Measurements from ENCODE around the gene NEIL1. TPM values are rescaled to one million over a fixed set of nuclear protein-coding genes. Genes with fewer than 3 reads are reported as not detected.
"Not testable (repeated sequence)": the region's sequence is repeated elsewhere in the genome, so short reads cannot be mapped to it uniquely, and the experiment has no call there.

The NEIL1 gene
- total and polyA plus RNA-seq, 12 donors, result 4.1 to 41.6 (median 8.1) TPM

DNA sequence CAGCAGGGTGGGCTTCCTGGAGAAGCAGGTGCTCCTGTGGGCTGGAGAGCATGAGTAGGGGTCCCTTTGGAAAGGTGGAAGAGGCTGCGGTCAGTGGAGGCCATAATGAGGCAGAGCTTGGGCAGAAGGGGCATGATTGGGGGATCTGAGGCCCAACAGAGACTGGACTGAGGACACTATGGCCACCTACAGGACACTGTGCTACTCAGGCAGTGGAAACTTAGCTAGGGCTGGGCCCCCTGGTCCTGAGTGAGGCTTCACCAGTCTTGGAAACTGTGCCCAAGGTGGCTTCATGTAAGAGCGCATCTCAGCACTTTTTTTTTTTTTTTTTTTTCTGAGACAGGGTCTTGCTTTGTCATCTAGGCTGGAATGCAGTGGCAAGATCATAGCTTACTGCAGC, 17.3 kb upstream of the NEIL1 start:
- no peak overlapping the region for H3K27ac ChIP-seq
- no peak overlapping the region for H3K4me3 ChIP-seq
- DNase-seq (no peak), ATAC-seq (no peak)
- no peaks in the 10 kb centered on the region for H3K4me1 ChIP-seq
- H3K9me3 ChIP-seq, result no peaks in the 10 kb centered on the region
- intact Hi-C loops (cut with DNase I), result loop anchor here in 2 of 10 donors (10.0 kb wide), 2 partner anchors 55 to 115 kb away; no protein-coding TSS in a partner anchor
- WGBS, 2 donors, result 91 to 95% methylated on average over 2 of the region's 2 CpGs
- TF ChIP-seq, protein P1, sequence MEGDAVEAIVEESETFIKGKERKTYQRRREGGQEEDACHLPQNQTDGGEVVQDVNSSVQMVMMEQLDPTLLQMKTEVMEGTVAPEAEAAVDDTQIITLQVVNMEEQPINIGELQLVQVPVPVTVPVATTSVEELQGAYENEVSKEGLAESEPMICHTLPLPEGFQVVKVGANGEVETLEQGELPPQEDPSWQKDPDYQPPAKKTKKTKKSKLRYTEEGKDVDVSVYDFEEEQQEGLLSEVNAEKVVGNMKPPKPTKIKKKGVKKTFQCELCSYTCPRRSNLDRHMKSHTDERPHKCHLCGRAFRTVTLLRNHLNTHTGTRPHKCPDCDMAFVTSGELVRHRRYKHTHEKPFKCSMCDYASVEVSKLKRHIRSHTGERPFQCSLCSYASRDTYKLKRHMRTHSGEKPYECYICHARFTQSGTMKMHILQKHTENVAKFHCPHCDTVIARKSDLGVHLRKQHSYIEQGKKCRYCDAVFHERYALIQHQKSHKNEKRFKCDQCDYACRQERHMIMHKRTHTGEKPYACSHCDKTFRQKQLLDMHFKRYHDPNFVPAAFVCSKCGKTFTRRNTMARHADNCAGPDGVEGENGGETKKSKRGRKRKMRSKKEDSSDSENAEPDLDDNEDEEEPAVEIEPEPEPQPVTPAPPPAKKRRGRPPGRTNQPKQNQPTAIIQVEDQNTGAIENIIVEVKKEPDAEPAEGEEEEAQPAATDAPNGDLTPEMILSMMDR (IDR thresholded peaks at IDR 0.05), result no peak
- no peaks in the 10 kb centered on the region for H3K36me3 ChIP-seq
- no peaks in the 10 kb centered on the region for H3K27me3 ChIP-seq

GRCh38 chr15:75332093-75332492, 14.7 kb upstream of the NEIL1 start:
- not testable (repeated sequence) for H3K9me3 ChIP-seq, DNase-seq, H3K27me3 ChIP-seq, ATAC-seq, H3K4me3 ChIP-seq, H3K36me3 ChIP-seq, H3K27ac ChIP-seq
- peaks cover 4 to 20% (median 13%) of the 10 kb centered on the region in 9 donors for H3K4me1 ChIP-seq
- WGBS, 2 donors, result 78 to 79% methylated on average over 7 of the region's 7 CpGs
- intact Hi-C loops (cut with DNase I), result loop anchor here in 1 of 10 donors (10.0 kb wide), 1 partner anchor 307 kb away; the partner anchor contains the start of gene PPCDC

DNA sequence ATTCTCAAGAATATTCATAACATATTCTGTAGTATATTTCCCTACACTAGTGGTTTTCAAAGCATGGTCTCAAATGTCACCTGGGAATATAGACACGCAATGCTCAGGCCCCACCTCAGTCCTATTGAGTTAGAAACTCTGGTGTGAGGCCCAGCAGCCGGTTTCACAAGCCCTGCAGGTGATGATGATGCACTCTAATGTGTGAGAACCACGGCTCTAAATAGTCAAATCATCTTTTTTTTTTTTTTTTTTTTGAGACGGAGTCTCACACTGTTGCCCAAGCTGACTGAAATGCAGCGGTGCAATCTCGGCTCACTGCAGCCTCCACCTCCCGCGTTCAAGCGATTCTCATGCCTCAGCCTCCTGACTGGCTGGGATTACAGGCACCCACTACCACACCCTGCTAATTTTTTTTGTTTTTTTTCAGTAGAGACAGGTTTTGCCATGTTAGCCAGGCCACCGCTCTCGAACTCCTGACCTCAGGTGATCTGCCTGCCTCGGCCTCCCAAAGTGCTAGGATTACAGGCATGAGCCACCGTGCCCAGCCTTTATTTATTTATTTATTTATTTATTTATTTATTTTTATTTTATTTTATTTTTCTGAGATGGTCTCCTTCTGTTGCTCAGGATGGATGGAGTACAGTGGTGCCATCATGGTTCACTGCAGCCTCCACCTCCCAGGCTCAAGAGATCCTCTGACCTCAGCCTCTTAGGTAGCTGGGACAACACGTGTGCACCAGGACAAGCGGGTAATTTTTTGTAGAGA, 13.0 kb upstream of the NEIL1 start:
- not testable (repeated sequence) for H3K36me3 ChIP-seq, H3K27ac ChIP-seq, ATAC-seq, H3K4me3 ChIP-seq, DNase-seq, H3K27me3 ChIP-seq, H3K9me3 ChIP-seq
- intact Hi-C loops (cut with DNase I), result loop anchor here in 1 of 10 donors (10.0 kb wide), 1 partner anchor 309 kb away; the partner anchor contains the start of gene PPCDC
- WGBS, 2 donors, result 93% methylated on average over 15 of the region's 15 CpGs
- peaks cover 4 to 24% (median 13%) of the 10 kb centered on the region in 9 donors for H3K4me1 ChIP-seq

- Histone ChIP-seq H3K27me3 (no peaks in the 10 kb centered on the region), H3K4me3 (peak overlapping the region; percentile 67 to 83 (median 78)), H3K9me3 (no peaks in the 10 kb centered on the region), H3K4me1 (peaks cover 4 to 24% (median 13%) of the 10 kb centered on the region in 9 donors), H3K36me3 (peaks cover 0 to 20% (median 0%) of the 10 kb centered on the region in 9 donors), H3K27ac (peak overlapping the region in 9 of 10 donors; percentile 37 to 88 (median 64))
- ATAC-seq, result no peak
- TF ChIP-seq, protein P1 (IDR thresholded peaks at IDR 0.05), result no peak
- intact Hi-C loops (cut with DNase I), result loop anchor here in 1 of 10 donors (10.0 kb wide), 1 partner anchor 311 kb away; the partner anchor contains the start of gene PPCDC
- no peak for DNase-seq
- WGBS, 2 donors, result 44 to 48% methylated on average over 3 of the region's 3 CpGs
Measured at GRCh38 chr15:75335313-75335704, 11.5 kb upstream of the NEIL1 start.

- Histone ChIP-seq H3K36me3 (peaks cover 0 to 25% (median 0%) of the 10 kb centered on the region in 9 donors), H3K4me3 (peak within 1 kb of the TSS; percentile 67 to 83 (median 78)), H3K27ac (peak within 1 kb of the TSS in 9 of 10 donors; percentile 37 to 88 (median 64)), H3K27me3 (no peaks in the 10 kb centered on the region), H3K9me3 (no peaks in the 10 kb centered on the region), H3K4me1 (peaks cover 4 to 24% (median 13%) of the 10 kb centered on the region in 9 donors)
- ATAC-seq, result peak; percentile 87 to 98 (median 95)
- DNase-seq, result peak; percentile 95 to 97
- WGBS, 2 donors, result 1% methylated on average over 38 to 42 of the region's 42 CpGs
- intact Hi-C loops (cut with DNase I), result loop anchor here in 1 of 10 donors (10.0 kb wide), 1 partner anchor 311 kb away; the partner anchor contains the start of gene PPCDC
- TF ChIP-seq, protein P1 (IDR thresholded peaks at IDR 0.05), result no peak
Measured at GRCh38 chr15:75335705-75336355, 11.0 kb upstream of the NEIL1 start, which contains the start of gene COMMD4. COMMD4 (plus strand) TSS chr15:75336063; CDS start chr15:75336090, 27 bp downstream.

All from heart right ventricle (tissue), 16 donors.